Measurements from ENCODE around the gene UAP1. TPM values are rescaled to one million over a fixed set of nuclear protein-coding genes. Genes with fewer than 3 reads are reported as not detected.
"Not testable (repeated sequence)": the region's sequence is repeated elsewhere in the genome, so short reads cannot be mapped to it uniquely, and the experiment has no call there.

Gene UAP1
- polyA plus RNA-seq, 3 donors, result 32.0 to 34.5 (median 33.6) TPM

GRCh38 chr1:162557536-162557935, 4.0 kb upstream of the UAP1 start:
- no peak for DNase-seq (ENCODE audit: extremely low read depth in 1 of 11, low read depth in 9 of 11, low spot score in 4 of 11)

- peak in 5 of 11 donors; percentile 21 to 48 (median 25) for DNase-seq (ENCODE audit: extremely low read depth in 1 of 11, low read depth in 9 of 11, low spot score in 4 of 11)
Measured at GRCh38 chr1:162560303-162561036, 1.1 kb upstream of the UAP1 start.

GRCh38 chr1:162561037-162561615, 396 bp upstream of the UAP1 start:
- peak; percentile 82 to 97 (median 92) for DNase-seq (ENCODE audit: extremely low read depth in 1 of 11, low read depth in 9 of 11, low spot score in 4 of 11)

GRCh38 chr1:162562470-162562828, 927 bp downstream of the UAP1 start:
- DNase-seq (ENCODE audit: extremely low read depth in 1 of 11, low read depth in 9 of 11, low spot score in 4 of 11), result peak in 1 of 11 donors; percentile 5

GRCh38 chr1:162564762-162565218, 3.3 kb downstream of the UAP1 start:
- DNase-seq (ENCODE audit: extremely low read depth in 1 of 11, low read depth in 9 of 11, low spot score in 4 of 11), result no peak

GRCh38 chr1:162565460-162565859, 3.9 kb downstream of the UAP1 start:
- DNase-seq (ENCODE audit: extremely low read depth in 1 of 11, low read depth in 9 of 11, low spot score in 4 of 11), result no peak

- DNase-seq (ENCODE audit: extremely low read depth in 1 of 11, low read depth in 9 of 11, low spot score in 4 of 11), result no peak
Measured at GRCh38 chr1:162566870-162567269, 5.3 kb downstream of the UAP1 start.

GRCh38 chr1:162568802-162569201, 7.3 kb downstream of the UAP1 start:
- DNase-seq (ENCODE audit: extremely low read depth in 1 of 11, low read depth in 9 of 11, low spot score in 4 of 11), result no peak

GRCh38 chr1:162570718-162571117, 9.2 kb downstream of the UAP1 start:
- no peak for DNase-seq (ENCODE audit: extremely low read depth in 1 of 11, low read depth in 9 of 11, low spot score in 4 of 11)

GRCh38 chr1:162571121-162571520, 9.6 kb downstream of the UAP1 start:
- not testable (repeated sequence) for DNase-seq (ENCODE audit: extremely low read depth in 1 of 11, low read depth in 9 of 11, low spot score in 4 of 11)

GRCh38 chr1:162571696-162572095, 10.2 kb downstream of the UAP1 start:
- no peak for DNase-seq (ENCODE audit: extremely low read depth in 1 of 11, low read depth in 9 of 11, low spot score in 4 of 11)

GRCh38 chr1:162573136-162573535, 11.6 kb downstream of the UAP1 start:
- no peak for DNase-seq (ENCODE audit: extremely low read depth in 1 of 11, low read depth in 9 of 11, low spot score in 4 of 11)

- no peak for DNase-seq (ENCODE audit: extremely low read depth in 1 of 11, low read depth in 9 of 11, low spot score in 4 of 11)
Measured at GRCh38 chr1:162578071-162578700, 16.7 kb downstream of the UAP1 start.

- no peak for DNase-seq (ENCODE audit: extremely low read depth in 1 of 11, low read depth in 9 of 11, low spot score in 4 of 11)
Measured at GRCh38 chr1:162578936-162579335, 17.4 kb downstream of the UAP1 start.

GRCh38 chr1:162580308-162580707, 18.8 kb downstream of the UAP1 start:
- no peak for DNase-seq (ENCODE audit: extremely low read depth in 1 of 11, low read depth in 9 of 11, low spot score in 4 of 11)

GRCh38 chr1:162582901-162583300, 21.4 kb downstream of the UAP1 start:
- not testable (repeated sequence) for DNase-seq (ENCODE audit: extremely low read depth in 1 of 11, low read depth in 9 of 11, low spot score in 4 of 11)

GRCh38 chr1:162585101-162585500, 23.6 kb downstream of the UAP1 start:
- DNase-seq (ENCODE audit: extremely low read depth in 1 of 11, low read depth in 9 of 11, low spot score in 4 of 11), result not testable (repeated sequence)

GRCh38 chr1:162587347-162587746, 25.8 kb downstream of the UAP1 start:
- DNase-seq (ENCODE audit: extremely low read depth in 1 of 11, low read depth in 9 of 11, low spot score in 4 of 11), result no peak

- DNase-seq (ENCODE audit: extremely low read depth in 1 of 11, low read depth in 9 of 11, low spot score in 4 of 11), result no peak
Measured at GRCh38 chr1:162587761-162588260, 26.3 kb downstream of the UAP1 start.

GRCh38 chr1:162590101-162590500, 28.6 kb downstream of the UAP1 start:
- DNase-seq (ENCODE audit: extremely low read depth in 1 of 11, low read depth in 9 of 11, low spot score in 4 of 11), result no peak
